Measurements from ENCODE around the gene UPF3A.
"Not testable (repeated sequence)": the region's sequence is repeated elsewhere in the genome, so short reads cannot be mapped to it uniquely, and the experiment has no call there.

UPF3A gene

GRCh38 chr13:114263578-114263977, 17.8 kb upstream of the UPF3A start:
- DNase-seq (ENCODE audit: low read depth, low spot score), result no peak
- no peak overlapping the region for H3K27ac ChIP-seq

DNA sequence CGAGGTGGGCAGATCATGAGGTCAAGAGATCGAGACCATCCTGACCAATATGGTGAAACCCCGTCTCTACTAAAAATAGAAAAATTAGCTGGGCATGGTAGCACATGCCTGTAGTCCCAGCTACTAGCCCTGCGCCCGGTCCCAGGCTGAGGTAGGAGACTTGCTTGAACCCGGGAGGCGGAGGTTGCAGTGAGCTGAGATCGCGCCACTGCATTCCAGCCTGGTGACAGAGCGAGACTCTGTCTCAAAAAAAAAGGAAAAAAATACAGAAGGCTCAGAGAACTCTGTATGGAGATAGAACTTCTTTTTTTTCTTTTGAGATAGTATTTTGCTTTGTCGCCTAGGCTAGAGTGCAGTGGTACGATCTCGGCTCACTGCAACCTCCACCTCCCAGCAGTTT, 17.1 kb upstream of the UPF3A start:
- not testable (repeated sequence) for DNase-seq (ENCODE audit: low read depth, low spot score); H3K27ac ChIP-seq

GRCh38 chr13:114264886-114265611, 16.4 kb upstream of the UPF3A start:
- H3K27ac ChIP-seq, result no peak overlapping the region
- no peak for DNase-seq (ENCODE audit: low read depth, low spot score)

DNA sequence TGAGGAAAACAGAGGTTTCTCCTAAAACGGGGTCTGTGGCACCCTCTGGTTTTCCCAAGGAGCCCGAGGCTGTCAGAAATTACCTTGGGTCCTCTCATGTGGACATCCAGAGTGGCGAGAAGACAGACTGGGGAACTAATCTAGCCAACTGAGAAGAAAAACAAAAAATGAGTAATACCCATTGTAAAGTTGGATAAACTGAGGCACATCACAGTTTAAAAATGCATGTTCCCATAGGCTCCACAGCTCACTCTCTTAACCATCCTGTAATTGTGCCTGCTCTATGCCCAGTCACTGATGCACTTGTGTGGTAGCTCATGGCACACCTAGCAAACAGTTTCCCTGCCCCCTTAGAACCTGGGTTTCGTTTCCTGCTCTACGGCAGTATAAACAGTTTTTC, 15.2 kb upstream of the UPF3A start:
- no peak for DNase-seq (ENCODE audit: low read depth, low spot score)
- H3K27ac ChIP-seq, result no peak overlapping the region

- no peak overlapping the region for H3K27ac ChIP-seq
- no peak for DNase-seq (ENCODE audit: low read depth, low spot score)
Measured at GRCh38 chr13:114268344-114269280, 12.8 kb upstream of the UPF3A start.

GRCh38 chr13:114269281-114269770, 12.1 kb upstream of the UPF3A start:
- H3K27ac ChIP-seq, result no peak overlapping the region
- DNase-seq (ENCODE audit: low read depth, low spot score), result no peak

DNA sequence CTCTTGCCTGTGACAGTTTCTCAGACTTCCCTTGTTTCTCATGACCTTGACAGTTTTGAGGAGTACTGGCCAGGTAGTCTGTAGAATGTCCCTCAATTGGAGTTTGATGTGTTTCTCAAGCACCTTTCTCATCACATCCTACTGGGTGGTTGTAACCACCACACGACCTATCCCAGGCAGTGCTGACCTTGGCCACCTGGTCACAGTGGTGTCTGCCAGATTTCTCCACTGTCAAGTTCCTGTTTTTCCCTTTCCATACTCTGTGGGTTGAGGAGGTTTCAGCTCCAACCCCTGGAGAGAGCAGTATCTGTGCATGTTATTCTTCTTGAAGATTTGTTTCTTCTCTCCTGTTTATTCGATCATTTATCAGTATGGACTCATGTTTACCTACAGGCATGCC, 8.4 kb upstream of the UPF3A start:
- no peak for DNase-seq (ENCODE audit: low read depth, low spot score)
- no peak overlapping the region for H3K27ac ChIP-seq

GRCh38 chr13:114275304-114275703, 6.1 kb upstream of the UPF3A start:
- DNase-seq (ENCODE audit: low read depth, low spot score), result no peak
- no peak overlapping the region for H3K27ac ChIP-seq

GRCh38 chr13:114279146-114279545, 2.3 kb upstream of the UPF3A start:
- no peak for DNase-seq (ENCODE audit: low read depth, low spot score)
- H3K27ac ChIP-seq, result peak overlapping the region; percentile 94

- DNase-seq (ENCODE audit: low read depth, low spot score), result no peak
- H3K27ac ChIP-seq, result peak overlapping the region; percentile 94
Measured at GRCh38 chr13:114279758-114280355, 1.5 kb upstream of the UPF3A start.

DNA sequence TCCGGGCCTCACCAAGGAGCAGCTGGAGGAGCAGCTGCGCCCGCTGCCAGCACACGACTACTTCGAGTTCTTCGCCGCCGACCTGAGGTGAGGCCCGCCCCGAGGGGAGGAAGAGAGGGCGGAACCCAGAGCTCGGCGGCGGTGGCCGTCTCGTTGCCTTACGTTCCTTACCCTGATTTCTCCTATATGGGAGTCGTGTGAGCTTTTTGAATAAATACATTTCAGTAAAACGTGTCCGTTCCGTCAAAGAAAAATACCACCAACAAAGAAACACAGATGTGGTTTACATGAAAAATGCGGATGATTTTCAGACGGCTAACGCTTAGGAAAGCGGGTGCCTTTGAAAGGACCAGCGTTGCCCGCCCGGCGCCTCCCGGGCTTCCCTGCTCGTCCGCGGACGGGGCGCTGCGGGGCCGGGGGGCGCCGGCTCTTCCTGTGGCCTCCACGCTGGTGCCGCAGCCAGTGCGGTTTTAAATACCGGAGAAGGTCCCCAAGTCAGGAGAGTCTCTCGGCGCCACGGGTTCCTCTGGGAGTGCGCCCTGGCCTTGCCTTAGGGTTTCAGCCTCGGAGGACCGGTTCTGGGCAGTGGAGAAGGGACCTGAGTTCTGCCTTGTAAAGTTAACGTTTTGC, 755 bp downstream of the UPF3A start:
- H3K27ac ChIP-seq, result peak overlapping the region; percentile 94
- DNase-seq (ENCODE audit: low read depth, low spot score), result no peak

DNA sequence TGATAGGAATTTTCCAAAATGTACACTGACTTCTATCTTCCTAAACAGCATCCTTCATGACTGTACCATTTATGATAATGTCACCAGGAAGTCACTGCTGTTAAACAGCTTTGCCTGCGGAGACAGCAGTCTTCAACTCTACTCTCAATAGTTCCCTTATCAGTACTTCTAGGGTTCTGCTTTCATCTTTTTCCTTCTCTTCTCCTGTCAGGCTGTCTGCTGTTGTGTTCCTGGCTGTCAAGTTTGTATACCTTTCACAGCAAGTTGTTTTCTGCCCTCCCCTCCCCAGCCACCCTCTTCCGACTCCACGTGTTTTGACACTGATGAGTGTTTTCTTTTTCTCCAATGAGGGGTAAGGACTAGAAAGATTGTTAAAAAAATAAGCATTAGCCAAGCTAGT, 2.2 kb downstream of the UPF3A start:
- H3K27ac ChIP-seq, result no peak overlapping the region
- DNase-seq (ENCODE audit: low read depth, low spot score), result no peak

- H3K27ac ChIP-seq, result peak overlapping the region; percentile 26
- no peak for DNase-seq (ENCODE audit: low read depth, low spot score)
Measured at GRCh38 chr13:114284680-114285079, 3.3 kb downstream of the UPF3A start.

- peak overlapping the region; percentile 26 for H3K27ac ChIP-seq
- peak; percentile 26 for DNase-seq (ENCODE audit: low read depth, low spot score)
Measured at GRCh38 chr13:114285166-114285808, 3.9 kb downstream of the UPF3A start.

- DNase-seq (ENCODE audit: low read depth, low spot score), result no peak
- no peak overlapping the region for H3K27ac ChIP-seq
Measured at GRCh38 chr13:114286808-114287207, 5.4 kb downstream of the UPF3A start.

- no peak overlapping the region for H3K27ac ChIP-seq
- DNase-seq (ENCODE audit: low read depth, low spot score), result no peak
Measured at GRCh38 chr13:114288157-114288591, 6.8 kb downstream of the UPF3A start.

DNA sequence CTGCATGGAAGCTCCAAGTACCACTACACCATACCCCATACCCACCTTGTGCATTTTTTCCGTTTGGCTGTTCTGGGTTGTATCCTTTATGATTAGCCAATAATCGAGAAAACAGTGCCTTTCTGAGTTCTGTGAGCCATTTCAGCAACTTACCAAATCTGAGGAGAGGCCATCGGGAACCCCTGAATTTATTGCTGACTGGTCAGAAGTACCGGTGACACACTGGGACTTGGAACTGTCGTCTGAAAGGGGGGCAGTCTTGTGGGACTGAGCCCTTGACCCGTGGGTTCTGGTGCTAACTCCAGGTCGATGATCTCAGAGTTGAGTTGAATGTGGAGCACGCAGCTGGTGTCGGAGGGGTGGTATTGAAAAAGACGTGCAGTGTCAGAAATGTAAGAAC, 15.0 kb downstream of the UPF3A start:
- DNase-seq (ENCODE audit: low read depth, low spot score), result no peak
- no peak overlapping the region for H3K27ac ChIP-seq

DNA sequence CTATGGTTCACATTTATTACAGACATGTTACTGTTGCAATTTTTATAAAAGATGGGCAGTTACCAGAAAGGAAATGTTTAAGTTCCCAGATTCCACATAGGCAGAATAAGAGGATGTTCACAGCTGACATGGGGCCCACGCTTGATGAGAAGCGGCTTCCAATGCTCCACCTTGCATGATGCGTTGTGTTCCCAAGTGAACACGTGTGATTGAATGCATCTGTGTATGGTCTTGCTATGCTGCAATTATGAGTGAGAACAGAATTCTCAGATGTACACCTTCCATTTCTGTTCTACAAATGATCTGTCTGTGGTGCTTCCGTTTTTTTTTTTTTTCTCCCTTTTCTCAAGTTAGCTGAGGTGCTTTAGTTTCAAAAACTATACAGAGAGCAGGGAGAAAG, 15.5 kb downstream of the UPF3A start:
- H3K27ac ChIP-seq, result no peak overlapping the region
- DNase-seq (ENCODE audit: low read depth, low spot score), result no peak

GRCh38 chr13:114298866-114299265, 17.5 kb downstream of the UPF3A start:
- no peak overlapping the region for H3K27ac ChIP-seq
- DNase-seq (ENCODE audit: low read depth, low spot score), result no peak

All from epithelial cell of prostate (primary cell).